Endothelial cell of umbilical vein (primary cell): ENCODE data around the gene LCE2D.

Source experiments
- CTCF ChIP-seq, 2 donors: IDR thresholded peaks; 1 replicate in 1 of 2; 2 replicates in 1 of 2; pipeline ENCODE4 v1.5.1; 2011; ENCODE audit warnings: low read length in 2 of 2, mild to moderate bottlenecking in 2 of 2, moderate library complexity in 2 of 2, control low read depth in 1 of 2, inconsistent platforms in 1 of 2, low read depth in 1 of 2; ENCODE audit not compliant: insufficient read depth in 1 of 2; ENCODE audit errors: extremely low read depth in 1 of 2
- FOS ChIP-seq: IDR thresholded peaks from 2 replicates; pipeline ENCODE4 v1.6.1; 2011; ENCODE audit warnings: mild to moderate bottlenecking, low read length, moderate library complexity, borderline replicate concordance; ENCODE audit not compliant: insufficient read depth
- POLR2A ChIP-seq: IDR thresholded peaks from 2 replicates; pipeline ENCODE4 v1.6.1; 2012; ENCODE audit warnings: low read depth, mild to moderate bottlenecking, control low read depth, low read length
- POLR2AphosphoS5 ChIP-seq: IDR thresholded peaks from 2 replicates; pipeline ENCODE4 v1.6.1; 2012; ENCODE audit warnings: low read depth, mild to moderate bottlenecking, control low read depth, low read length, moderate library complexity; ENCODE audit not compliant: insufficient read depth

- no peak for TF ChIP-seq CTCF (IDR thresholded peaks at IDR 0.05; ENCODE audit: extremely low read depth in 1 of 2, insufficient read depth in 1 of 2, low read depth in 1 of 2, low read length in 2 of 2)
- TF ChIP-seq FOS, result no peak
- no peak for TF ChIP-seq POLR2AphosphoS5
- TF ChIP-seq POLR2A, result no peak
Observed at GRCh38 chr1:152656459-152656858, 6.7 kb upstream of the LCE2D start.
